SK-N-SH (cell line): Measurements from ENCODE around the gene KCNC2.

Experiments used
- EP300 ChIP-seq, 2 experiments: IDR thresholded peaks; 2 replicates each; pipeline versions ENCODE4 v1.4.0 to v1.6.1; 2012; ENCODE audit warnings: borderline replicate concordance in 1 of 2, low read depth in 1 of 2, low read length in 1 of 2
- FOXM1 ChIP-seq: IDR thresholded peaks from 2 replicates; pipeline ENCODE4 v1.4.0; 2012; ENCODE audit warnings: low read depth, mild to moderate bottlenecking
- GATA2 ChIP-seq: sonication (generic); formaldehyde crosslinking; IDR thresholded peaks from 2 replicates; pipeline ENCODE4 v1.5.0; 2020; ENCODE audit warnings: mild to moderate bottlenecking, missing genetic modification reagents
- MXI1 ChIP-seq: IDR thresholded peaks from 2 replicates; pipeline ENCODE4 v1.6.1; 2012; ENCODE audit warnings: mild to moderate bottlenecking, low read depth, low read length, improper control_type of control experiment
- NFIC ChIP-seq: IDR thresholded peaks from 2 replicates; pipeline ENCODE4 v1.4.0; 2012; ENCODE audit warnings: borderline replicate concordance
- POLR2AphosphoS5 ChIP-seq: IDR thresholded peaks from 2 replicates; pipeline ENCODE4 v1.6.1; 2012; ENCODE audit warnings: low read depth, low read length
- RAD21 ChIP-seq: IDR thresholded peaks from 2 replicates; pipeline ENCODE4 v1.6.1; 2012; ENCODE audit warnings: mild to moderate bottlenecking, low read length
- SIN3A ChIP-seq: IDR thresholded peaks from 2 replicates; pipeline ENCODE4 v1.6.1; 2012; ENCODE audit warnings: low read depth, mild to moderate bottlenecking, low read length, moderate library complexity, borderline replicate concordance
- TAF1 ChIP-seq: IDR thresholded peaks from 2 replicates; pipeline ENCODE4 v1.6.1; 2012; ENCODE audit warnings: low read depth, mild to moderate bottlenecking, low read length, moderate library complexity, borderline replicate concordance
- USF1 ChIP-seq: IDR thresholded peaks from 2 replicates; pipeline ENCODE4 v1.4.0; 2012; ENCODE audit warnings: low read depth, borderline replicate concordance
- TF ChIP-seq, protein P1 (sequence below): fragments of 200-600 bp; sonication (generic); IDR thresholded peaks from 2 replicates; pipeline ENCODE4 v1.6.1; 2017; ENCODE audit warnings: antibody characterized with exemption, mild to moderate bottlenecking, moderate library complexity

- 0 out of 2 replicates have a peak, but pooled peaks have one; percentile 19 for TF ChIP-seq FOXM1
- TF ChIP-seq MXI1 = no peak
- no peak for TF ChIP-seq USF1
- TF ChIP-seq SIN3A = no peak
- TF ChIP-seq NFIC = peak; percentile 54; the same call in 1 of the 2 replicates
- TF ChIP-seq TAF1 = no peak
- TF ChIP-seq, protein P1, sequence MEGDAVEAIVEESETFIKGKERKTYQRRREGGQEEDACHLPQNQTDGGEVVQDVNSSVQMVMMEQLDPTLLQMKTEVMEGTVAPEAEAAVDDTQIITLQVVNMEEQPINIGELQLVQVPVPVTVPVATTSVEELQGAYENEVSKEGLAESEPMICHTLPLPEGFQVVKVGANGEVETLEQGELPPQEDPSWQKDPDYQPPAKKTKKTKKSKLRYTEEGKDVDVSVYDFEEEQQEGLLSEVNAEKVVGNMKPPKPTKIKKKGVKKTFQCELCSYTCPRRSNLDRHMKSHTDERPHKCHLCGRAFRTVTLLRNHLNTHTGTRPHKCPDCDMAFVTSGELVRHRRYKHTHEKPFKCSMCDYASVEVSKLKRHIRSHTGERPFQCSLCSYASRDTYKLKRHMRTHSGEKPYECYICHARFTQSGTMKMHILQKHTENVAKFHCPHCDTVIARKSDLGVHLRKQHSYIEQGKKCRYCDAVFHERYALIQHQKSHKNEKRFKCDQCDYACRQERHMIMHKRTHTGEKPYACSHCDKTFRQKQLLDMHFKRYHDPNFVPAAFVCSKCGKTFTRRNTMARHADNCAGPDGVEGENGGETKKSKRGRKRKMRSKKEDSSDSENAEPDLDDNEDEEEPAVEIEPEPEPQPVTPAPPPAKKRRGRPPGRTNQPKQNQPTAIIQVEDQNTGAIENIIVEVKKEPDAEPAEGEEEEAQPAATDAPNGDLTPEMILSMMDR = no peak
- TF ChIP-seq POLR2AphosphoS5 = peak; percentile 84
- TF ChIP-seq EP300 (IDR thresholded peaks at IDR 0.05; ENCODE audit: borderline replicate concordance in 1 of 2, low read depth in 1 of 2, low read length in 1 of 2) = peak; percentile 45 to 79
- no peak for TF ChIP-seq GATA2 (CRISPR knock-in tag)
- TF ChIP-seq RAD21 = no peak
Measured at GRCh38 chr12:75177997-75178396, 31.6 kb downstream of the KCNC2 start.
